PFSK-1 (cell line): ENCODE data around the gene RIMOC1.

ENCODE experiments used
- FOXP2 ChIP-seq: optimal IDR thresholded peaks from 2 replicates; pipeline ENCODE3; 2011; ENCODE audit warnings: borderline replicate concordance, control low read depth, inconsistent platforms; ENCODE audit not compliant: insufficient read depth; ENCODE audit errors: extremely low read length, extremely low read depth
- TF ChIP-seq, protein P1 (sequence below), 2 experiments: IDR thresholded peaks; 2 replicates each; pipeline versions ENCODE4 v1.6.1 to v1.8.0; 2011 to 2012; ENCODE audit warnings: low read depth in 2 of 2, low read length in 2 of 2, control low read depth in 1 of 2, inconsistent platforms in 1 of 2, mild to moderate bottlenecking in 1 of 2, moderate library complexity in 1 of 2; ENCODE audit not compliant: insufficient read depth in 1 of 2

DNA sequence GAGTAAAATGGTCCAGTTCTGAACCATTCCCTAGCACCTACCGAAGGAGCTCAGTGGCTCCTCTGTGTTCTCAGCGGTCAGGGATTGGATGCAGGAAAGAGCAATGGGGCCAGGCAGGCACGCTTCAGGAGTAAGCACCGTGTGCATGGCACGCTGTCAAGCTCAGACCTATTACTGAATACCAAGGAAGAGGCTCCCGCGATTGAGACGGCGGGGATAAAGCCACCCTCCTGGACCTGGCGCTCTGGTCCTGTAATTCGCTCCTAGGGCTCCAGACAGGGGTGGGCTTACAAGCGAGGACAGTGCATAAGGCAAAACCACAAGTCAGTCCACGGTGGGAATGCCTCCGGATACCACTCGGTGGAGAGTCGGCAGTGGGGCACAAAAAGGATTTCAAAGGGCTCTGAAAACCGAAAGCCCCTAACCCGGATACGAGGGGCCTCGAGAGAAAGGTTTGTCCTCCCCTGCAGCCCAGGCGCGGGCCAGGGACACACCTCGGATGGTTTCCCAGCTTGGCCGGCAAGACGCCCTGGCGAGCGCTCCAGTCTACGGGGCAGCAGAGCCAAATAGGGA is 34.9 kb upstream of the RIMOC1 start:
- no peak for TF ChIP-seq FOXP2
- TF ChIP-seq, protein P1, sequence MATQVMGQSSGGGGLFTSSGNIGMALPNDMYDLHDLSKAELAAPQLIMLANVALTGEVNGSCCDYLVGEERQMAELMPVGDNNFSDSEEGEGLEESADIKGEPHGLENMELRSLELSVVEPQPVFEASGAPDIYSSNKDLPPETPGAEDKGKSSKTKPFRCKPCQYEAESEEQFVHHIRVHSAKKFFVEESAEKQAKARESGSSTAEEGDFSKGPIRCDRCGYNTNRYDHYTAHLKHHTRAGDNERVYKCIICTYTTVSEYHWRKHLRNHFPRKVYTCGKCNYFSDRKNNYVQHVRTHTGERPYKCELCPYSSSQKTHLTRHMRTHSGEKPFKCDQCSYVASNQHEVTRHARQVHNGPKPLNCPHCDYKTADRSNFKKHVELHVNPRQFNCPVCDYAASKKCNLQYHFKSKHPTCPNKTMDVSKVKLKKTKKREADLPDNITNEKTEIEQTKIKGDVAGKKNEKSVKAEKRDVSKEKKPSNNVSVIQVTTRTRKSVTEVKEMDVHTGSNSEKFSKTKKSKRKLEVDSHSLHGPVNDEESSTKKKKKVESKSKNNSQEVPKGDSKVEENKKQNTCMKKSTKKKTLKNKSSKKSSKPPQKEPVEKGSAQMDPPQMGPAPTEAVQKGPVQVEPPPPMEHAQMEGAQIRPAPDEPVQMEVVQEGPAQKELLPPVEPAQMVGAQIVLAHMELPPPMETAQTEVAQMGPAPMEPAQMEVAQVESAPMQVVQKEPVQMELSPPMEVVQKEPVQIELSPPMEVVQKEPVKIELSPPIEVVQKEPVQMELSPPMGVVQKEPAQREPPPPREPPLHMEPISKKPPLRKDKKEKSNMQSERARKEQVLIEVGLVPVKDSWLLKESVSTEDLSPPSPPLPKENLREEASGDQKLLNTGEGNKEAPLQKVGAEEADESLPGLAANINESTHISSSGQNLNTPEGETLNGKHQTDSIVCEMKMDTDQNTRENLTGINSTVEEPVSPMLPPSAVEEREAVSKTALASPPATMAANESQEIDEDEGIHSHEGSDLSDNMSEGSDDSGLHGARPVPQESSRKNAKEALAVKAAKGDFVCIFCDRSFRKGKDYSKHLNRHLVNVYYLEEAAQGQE (IDR thresholded peaks at IDR 0.05; ENCODE audit: insufficient read depth in 1 of 2, low read depth in 2 of 2, low read length in 2 of 2) = no peak
